NCI-H446 treated with DMSO at 0.1 percent for 48 hours (cell line): ENCODE data around the gene LEFTY1.
"Not testable (repeated sequence)": the region's sequence is repeated elsewhere in the genome, so short reads cannot be mapped to it uniquely, and the experiment has no call there.

Experiments used
- DNase-seq: peaks from one replicate; lab custom pipeline; 2025; lab: John Stamatoyannopoulos, UW

Gene LEFTY1

DNA sequence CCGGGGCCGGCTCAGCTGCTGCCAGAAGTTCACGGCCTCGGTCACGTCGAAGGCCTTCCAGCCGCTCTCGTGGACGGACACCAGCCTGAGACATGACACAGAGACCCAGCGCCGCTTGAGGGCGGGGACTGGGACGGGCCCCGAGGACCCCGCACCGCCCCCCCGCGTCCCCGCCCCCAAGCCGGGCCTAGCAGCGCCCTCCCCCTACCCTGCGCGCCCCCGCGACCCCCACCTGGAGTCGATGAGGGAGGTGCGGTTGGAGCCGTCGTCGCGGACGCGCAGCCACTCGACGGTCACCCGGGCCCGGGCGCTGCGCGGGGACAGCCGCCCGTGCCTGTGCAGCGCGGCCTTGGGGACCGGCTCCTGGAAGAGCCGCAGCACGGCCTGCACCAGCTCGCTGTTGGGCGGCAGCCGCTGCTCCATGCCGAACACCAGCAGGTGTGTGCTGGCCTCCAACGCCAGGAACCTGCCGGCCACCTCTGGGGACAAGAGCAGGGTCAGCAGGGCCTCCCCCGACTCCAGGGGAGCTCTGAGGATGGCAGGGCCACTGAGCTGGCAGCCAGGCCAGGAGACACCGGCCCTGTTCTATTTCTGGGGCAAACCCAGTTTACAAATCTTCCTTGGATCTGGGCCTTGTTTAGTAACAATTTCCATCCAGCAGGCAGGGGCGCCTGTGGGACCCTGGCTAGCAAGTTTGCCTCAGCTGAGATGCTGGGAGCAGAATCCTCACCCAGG is 1.2 kb downstream of the LEFTY1 start:
- not testable (repeated sequence) for DNase-seq

DNA sequence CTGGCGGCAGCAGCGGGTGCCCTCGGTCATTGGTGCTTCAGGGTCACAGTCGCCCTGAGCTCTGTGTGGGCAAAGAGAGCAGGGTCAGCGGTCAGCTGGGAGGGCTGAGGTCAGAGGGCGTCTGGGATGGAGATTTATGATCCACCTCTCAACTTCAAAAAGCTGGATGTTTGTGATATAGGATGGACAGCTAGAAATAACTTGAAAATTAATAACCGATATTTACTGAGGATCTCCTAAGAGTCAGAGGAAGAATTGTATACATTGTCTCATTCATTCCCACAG is 2.0 kb downstream of the LEFTY1 start:
- DNase-seq = no peak

DNA sequence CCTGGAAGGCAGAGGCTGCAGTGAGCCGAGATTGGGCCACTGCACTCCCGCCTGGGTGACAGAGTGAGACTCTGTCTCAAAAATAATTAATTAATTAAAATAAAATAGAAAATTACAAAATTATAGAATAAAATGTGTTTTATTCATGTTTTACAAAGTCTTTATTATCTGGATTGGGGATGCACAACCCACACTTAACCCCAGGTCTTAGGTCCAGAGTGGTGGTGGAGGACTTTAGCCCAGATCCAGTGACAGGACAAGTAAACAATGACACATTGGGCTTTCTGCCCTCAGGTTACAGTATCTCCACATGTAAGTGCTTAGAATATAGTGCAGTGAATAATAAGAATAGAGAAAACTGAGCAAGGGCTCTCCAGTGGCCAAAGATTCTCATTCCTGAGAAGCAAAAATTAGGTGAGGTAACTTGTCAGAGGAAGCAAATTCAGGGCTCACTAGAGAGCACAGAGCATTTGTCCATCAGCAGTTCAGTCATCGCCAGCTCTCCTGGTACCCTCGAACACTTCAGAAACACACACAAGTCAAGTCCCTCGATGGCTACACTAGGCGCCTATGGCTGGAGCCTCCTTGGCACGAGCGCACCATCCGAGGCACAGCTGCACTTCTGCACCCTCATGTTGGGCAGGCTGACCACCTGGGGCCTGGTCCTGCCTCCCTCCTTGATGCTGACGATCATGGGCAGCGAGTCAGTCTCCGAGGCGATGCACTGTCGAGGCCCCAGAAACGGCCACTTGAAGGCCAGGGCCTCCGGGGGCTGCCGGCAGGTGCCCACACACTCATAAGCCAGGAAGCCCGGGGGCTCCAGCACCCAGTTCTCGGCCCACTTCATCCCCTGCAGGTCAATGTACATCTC is 2.6 kb downstream of the LEFTY1 start:
- DNase-seq = no peak

DNA sequence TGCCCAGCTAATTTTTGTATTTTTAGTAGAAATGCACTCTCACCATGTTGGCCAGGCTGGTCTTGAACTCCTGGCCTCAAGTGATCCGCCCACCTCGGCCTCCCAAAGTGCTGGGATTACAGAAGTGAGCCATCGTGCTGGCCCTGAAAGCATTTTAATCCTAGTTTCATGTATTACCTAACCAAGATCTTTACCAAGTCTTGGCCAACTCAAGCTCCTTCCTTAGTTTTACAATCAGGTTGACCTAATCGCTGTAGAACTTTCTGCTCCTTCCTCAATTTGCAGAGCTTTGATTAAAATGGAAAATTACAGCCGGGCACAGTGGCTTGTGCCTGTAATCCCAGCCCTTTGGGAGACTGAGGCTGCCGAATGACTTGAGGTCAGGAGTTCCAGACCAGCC is 3.6 kb downstream of the LEFTY1 start:
- no peak for DNase-seq

DNA sequence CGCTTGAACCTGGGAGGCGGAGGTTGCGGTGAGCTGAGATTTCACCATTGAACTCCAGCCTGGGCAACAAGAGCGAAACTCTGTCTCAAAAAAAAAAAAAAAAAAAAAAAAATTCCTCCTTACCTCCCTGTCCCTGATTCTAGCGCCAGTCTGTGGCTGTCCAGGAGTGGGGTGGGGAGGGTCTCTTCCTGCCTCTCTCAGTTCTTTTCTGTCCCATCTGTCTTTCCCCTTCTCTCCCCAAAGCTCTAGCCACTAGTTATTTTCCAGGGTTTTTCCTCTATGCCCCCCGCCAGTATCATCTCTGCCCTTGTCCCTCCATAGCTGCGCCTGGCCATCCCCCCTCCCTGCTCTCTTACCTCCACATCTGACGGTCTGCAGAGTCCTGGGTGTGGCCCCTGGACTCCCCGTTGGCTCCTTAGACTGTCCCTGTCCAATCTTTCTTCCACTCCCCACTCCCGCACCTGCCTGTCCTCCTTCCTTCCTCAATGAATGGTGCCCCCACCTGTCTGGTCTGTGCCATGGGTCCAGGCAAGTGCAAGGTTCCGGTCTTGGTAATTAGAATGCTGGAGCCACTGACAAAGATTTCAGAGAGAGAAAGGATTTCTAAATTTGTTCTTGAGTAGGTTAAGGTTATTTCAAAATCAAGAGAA is 5.2 kb downstream of the LEFTY1 start:
- DNase-seq = no peak

DNA sequence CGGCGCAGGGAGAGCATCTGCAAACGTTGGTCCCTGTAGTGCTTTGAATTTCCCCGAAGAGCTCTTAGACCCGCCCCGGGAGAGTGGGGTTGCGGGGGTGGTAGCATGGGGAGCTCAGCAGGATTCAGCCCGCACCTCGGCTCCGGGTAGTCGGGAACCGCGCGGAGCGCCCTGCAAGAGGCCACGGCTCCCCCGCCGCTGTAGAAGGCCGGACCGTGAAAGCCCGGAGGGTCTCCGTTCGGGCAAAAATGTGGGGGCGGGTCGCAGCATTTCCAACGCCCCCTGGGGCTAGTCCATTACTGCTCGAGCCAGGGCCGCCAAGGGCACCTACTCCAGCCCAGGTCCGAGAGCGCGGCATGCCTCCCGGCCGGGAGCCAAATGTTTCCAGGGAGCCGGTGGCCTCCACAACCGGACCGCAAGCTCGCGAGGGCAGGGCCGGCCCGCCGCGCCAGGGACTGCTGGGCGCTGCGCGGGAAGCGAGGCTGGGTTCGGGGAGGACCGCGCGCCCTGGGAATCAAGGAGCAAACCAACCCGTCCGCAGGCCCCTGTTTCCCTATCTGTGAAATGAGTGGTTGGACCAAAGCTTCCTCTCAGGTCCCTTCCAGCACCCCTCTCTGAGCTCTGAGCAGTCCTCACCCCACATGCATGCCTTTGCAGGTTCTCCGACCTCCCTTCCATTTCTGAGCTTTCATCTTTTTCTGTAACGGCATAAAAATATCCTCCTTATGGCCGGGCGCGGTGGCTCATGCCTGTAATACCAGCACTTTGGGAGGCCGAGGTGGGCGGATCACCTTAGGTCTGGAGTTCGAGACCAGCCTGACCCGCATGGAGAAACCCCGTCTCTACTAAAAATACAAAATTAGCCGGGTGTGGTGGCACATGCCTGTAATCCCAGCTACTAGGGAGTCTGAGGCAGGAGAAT is 6.0 kb downstream of the LEFTY1 start:
- DNase-seq = no peak

DNA sequence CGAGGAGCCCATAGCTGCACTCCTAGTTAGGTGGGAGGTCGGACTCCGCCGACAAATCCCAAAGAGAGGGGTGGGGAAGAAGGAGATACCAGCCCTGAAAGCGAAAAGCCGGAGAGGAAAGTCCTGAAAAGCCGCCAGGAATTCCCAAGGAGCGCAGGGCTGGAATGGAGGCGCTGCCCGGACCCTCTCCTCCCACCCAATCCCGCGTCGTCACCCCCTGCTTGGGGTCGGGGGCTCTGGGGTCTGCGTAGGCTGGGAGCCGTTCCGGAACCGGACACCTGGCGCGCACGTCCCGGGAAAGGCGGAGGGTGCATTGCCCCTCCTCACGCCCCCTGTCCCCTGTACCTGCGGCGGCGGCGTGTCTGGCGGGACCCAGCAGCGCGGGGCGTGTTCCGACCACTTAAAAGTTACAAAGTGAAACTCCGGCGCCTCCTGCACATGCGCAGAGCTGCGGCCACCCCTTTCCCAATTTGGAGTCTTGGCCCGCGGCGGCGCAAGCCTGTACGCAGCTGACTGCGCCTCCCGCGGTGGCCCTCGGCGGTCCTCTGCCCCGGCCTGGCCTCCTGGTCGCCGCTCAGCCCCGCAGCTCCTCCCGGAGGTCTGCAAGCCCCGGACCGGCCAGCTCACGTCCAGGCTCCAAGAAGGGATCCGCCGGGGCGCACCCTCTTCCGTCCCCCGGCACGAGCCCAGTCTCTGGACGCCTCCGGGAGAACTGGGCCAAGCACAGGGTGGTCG is 6.8 kb downstream of the LEFTY1 start, which contains the start of gene TMEM63A:
Gene TMEM63A (minus strand): TSS at position 422 of the 735 bp plus-strand sequence. CDS start 4,800 bp downstream, outside the sequence.
- DNase-seq = no peak

DNA sequence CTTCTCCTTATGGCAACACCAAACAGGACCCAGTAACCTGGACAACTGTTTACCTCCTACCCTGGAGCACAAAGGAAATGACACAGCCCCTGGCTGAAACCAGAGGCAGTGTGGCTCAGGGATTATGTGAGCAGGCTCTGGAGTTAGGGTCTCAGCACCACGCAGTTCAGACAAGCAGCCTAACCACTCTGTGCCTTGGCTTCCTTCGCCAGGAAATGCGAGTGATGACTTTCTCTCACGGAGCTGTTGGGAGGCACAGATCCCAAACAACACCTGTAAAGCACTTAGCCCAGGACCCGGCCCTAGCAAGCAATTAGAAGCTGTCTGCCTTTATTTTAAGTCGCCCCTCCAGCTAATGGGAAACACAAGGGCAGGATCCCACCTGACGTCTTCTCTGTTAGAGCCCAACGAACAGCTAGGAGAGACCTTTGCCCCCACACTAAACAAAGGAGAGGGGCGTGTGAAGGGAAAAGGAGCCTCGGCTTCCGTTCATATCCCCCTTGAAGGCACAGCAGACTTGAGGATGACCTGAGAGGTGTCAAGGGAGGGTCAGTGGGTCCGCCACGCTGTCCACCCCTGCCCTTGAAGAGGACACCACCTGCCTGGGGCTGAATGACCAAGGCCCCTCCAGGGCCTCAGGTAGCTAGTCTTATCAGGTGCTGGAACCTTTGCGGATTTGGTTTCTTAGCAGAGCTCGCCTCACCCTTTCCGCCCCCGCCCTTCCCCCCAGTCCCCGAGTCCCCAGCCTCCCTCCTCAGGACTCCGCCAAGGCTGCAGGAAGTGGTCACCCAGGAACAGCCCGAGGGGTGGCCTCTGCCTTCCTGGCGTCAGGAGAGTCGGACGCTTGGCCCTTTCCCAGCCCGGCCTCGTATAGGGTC is 7.6 kb downstream of the LEFTY1 start:
- DNase-seq = no peak

DNA sequence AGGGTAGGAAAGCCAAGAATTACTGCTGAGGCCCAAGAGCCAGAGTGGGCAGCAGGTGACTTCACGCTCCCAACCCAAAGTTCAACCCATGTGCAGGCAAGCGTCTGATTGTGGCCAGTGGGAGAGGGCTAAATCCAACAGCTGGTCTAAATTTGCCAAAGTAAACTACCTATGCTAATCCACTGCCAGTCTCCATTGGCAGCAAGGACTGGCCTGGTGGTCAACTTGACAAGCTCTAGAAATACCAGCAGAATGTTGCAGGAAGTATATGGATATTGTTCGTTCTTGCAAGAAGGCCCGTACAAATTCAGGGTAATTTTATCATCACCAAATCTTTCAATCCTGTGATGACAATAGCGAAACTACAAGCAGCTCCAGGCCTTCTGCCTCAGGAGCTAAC is 8.3 kb downstream of the LEFTY1 start:
- no peak for DNase-seq

DNA sequence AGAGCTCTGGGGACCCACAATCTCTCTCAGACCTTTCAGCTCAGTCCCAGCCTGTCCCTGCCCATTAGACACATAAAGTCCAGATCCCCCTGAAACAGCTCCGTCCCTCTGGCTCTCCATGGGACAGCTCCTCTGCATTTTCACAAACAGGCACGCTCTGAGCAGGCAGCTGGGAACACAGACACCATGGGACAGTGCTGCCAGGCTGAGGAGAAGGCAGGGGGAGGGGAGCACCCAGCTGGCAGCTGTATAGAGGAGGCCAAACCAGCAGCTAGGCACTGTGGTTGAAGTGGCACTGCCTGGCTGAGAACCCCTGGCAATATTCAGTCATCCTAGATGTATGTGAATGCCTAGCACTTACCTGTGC is 8.7 kb downstream of the LEFTY1 start:
- DNase-seq = no peak

DNA sequence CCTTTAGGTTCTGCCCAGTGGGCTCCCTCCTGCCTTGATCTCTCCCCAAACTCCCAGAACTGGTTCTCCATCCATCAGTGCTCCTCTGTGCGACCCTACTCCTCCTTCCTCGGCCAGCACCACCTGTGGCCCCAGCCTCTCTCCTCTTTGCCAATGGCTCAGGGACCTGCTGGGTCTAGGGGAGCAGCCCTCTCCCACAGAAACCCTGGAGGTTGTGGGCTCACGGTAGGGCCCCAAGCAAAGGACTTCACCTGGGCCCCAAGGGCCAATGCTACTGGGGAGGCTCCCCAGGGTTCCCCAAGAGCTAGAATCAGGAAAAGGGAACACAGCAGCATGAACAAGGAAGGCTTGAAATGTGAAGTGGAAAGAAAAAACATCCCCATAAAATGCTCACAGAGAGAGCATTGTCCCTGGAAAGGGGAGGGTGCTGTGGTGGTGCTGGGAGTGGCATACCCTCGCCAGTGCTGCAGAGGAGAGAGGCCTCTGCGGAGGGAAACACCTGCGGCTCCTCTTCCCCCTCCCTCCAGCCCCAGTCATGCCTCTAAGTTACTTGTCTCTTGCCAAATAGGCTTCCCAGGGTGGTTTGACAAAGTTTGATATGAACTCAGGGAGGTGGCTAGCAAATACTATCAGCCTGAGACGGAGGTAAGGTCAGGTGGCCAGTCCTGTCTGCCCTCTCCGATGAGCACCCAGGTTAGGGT is 9.3 kb downstream of the LEFTY1 start:
- DNase-seq = no peak

DNA sequence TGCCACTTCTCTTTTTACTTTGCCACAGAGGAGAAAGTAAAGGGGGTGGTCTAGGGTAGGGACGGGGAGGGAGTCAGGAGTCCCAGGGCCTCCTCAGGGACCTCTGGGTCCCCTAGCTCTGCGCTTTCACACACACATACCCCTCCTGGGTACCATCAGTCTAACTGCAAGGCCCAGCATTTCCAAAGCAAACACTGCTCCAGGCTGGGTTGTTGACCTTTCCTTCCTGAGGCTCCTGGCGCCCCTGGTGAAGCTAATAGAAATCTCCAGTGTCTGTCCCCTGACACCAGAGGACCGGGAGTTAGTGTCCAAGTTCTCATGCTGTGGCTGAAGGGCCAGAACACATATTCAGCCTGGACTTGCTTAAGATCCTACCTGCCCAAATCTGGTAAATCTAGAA is 10.7 kb downstream of the LEFTY1 start:
- no peak for DNase-seq

DNA sequence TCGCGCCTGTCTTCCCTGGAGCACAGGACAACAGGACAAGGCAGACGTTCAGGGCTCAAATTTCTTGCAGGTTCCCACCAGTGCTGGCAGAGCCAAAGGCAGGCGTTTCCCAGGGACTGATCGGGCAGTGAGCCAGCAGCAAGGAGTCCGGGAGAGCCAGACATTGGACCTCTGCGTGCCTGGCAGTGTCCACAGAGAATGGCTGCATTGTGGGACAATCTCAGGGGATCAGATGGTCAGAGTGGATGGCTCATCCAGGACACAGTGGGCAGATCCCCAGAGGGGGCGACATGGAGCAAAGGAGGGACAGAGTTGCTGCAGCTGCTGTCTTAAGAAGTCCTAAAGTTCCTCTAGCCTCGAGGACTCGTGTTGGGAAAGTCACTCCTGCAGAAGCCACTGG is 11.4 kb downstream of the LEFTY1 start:
- no peak for DNase-seq

DNA sequence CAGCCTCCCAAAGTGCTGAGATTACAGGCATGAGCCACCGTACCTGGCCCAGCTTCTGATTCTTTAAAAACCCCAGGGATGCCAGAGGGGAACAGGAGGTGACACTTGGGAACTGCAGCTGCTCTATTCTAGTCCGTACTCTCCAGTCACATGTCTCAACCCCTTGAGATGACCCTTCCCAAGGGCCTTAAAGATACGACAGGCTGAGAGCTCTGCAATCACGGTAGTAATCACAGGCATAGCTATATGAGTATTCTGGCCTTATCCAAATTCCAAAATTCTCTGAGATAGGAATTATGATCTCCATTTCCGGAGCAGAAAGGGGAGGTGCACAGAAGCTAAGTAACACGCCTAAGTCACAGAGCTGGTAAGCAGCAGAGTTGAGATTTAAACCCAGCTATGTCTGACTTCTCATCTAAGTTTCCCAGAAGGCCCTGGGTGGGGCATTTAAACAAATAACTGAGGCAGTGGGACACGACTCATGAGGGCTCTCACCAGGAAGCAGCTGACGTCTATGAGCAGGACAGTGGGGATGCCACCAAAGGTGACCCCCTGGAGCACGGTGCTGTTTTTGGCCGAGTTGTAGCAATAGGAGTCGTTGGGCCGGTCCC is 11.9 kb downstream of the LEFTY1 start:
- DNase-seq = no peak

DNA sequence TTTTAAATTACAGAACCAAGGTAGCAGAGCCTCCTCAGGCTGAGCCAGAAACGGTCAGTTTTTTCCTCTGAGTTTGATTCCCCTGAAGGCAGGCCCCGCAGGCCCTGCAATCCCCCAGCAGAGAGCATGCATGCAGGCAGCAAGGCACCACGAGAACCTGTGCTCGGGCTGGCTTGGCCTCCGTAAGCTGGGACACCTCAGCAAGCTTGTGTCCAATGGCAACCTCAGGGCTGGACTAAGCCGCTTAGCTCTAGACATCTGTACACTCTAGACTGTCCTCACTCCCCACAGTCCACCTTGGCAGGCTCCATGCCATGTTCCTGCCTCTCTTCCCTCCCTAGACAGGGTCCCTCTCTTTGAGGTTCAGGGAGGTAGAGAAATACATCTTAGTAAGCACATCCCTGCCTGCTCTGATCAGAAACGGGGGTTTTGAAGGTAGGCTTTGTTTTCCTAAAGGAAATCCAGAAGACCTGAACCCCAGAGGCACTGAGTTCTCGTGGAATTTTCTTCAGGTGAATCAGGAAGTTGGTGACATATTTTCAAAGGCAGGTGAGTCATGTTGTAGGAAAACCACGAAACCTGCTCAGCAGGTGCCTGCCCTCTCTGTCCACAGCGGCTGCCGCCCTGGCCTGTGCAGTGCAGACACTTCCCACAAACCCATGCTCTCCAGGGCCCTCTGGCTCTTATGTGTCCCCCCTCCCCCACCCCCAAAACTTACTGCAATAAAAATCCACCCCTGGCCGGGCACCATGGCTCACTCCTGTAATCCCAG is 13.7 kb downstream of the LEFTY1 start:
- no peak for DNase-seq

DNA sequence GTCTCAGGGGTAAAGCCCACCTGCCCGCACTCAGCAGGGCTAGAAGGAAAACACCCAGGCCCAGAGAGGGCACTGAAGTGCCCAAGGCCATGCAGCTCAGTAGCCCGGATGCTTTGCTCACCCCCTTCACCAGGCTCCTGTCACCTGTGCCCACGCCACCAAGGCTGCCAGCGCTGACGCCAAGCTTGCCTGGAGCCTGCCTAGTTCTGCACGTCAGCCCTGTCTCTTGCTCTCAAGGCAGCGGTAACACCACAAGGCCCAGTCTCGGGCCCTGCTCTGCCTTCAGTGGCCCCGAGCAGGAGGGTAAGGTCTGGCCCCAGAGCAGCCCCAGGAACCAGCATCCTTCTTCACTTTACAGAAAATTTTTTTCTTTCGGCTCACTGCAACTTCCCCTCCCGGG is 14.5 kb downstream of the LEFTY1 start:
- DNase-seq = no peak

DNA sequence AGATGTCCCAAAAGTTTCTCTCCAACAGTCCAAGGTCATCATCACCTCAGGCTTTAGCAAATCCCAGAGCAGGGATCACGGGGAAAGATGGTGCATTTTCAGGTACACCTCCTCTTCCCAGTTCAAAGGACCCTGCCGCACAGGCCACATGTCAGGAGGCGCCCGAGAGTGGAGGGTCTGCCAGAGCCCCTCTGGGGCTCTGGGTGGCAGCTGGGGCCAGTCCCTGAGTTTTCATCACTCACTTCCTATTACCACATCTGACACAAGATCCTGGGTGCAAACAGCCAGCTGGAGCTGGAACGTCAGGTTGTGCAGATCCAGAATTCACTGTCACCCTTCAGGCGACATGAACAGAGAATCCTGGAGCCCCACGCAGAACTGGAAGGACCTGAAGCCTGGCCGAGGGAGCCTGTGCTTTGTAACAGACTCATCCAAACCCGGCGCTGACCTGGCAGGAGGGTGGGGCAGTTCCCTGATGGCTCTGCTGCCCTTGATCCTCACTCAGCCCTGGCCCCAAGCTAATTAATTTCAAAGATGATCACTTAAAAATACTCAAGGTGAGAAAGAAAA is 15.6 kb downstream of the LEFTY1 start:
- no peak for DNase-seq

DNA sequence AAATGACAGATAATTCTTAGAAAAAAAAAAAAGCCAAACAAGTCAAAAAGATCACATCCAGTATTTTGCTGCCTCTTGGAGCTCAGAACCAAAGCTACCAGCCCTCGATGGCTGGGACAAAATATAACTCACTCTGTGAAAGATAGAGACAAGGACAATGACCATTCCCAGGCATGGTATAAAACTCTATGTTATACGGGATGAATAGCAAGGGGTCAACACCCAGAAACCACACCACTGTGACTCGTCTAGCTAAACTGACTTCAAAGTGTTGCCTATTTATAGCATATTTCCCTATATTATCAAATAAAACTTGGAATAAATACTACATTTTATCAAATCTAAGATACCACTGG is 16.9 kb downstream of the LEFTY1 start:
- no peak for DNase-seq
